Endothelial cell (in vitro differentiated cells): Measurements from ENCODE around the gene TTPAL. TPM values are rescaled to one million over a fixed set of nuclear protein-coding genes. Genes with fewer than 3 reads are reported as not detected.

Experiments
- DNase-seq: peaks from one replicate; pipeline ENCODE4 v3.0.0; 2021; ENCODE audit warnings: low spot score
- H3K27ac Mint-ChIP-seq: one replicate; pipeline ENCODE4 v1.8.0; 2021; ENCODE audit warnings: mixed read lengths, inconsistent platforms; ENCODE audit not compliant: unreplicated experiment
- H3K27me3 Mint-ChIP-seq: one replicate; pipeline ENCODE4 v1.8.0; 2021; ENCODE audit warnings: mild to moderate bottlenecking, moderate library complexity, mixed read lengths, inconsistent platforms; ENCODE audit not compliant: unreplicated experiment
- H3K36me3 Mint-ChIP-seq: one replicate; pipeline ENCODE4 v1.8.0; 2021; ENCODE audit warnings: mild to moderate bottlenecking, low read depth, mixed read lengths, inconsistent platforms; ENCODE audit not compliant: unreplicated experiment
- H3K4me1 Mint-ChIP-seq: one replicate; pipeline ENCODE4 v1.8.0; 2021; ENCODE audit warnings: mild to moderate bottlenecking, mixed read lengths, inconsistent platforms; ENCODE audit not compliant: unreplicated experiment
- H3K4me3 Mint-ChIP-seq: one replicate; pipeline ENCODE4 v1.8.0; 2021; ENCODE audit warnings: mild to moderate bottlenecking, mixed read lengths, inconsistent platforms; ENCODE audit not compliant: unreplicated experiment
- H3K9me3 Mint-ChIP-seq: one replicate; pipeline ENCODE4 v1.8.0; 2021; ENCODE audit warnings: mixed read lengths, inconsistent platforms; ENCODE audit not compliant: unreplicated experiment
- CTCF ChIP-seq: fragments of 200-600 bp; sonication (generic); IDR thresholded peaks from one replicate; pipeline ENCODE4 v1.5.0; 2021; ENCODE audit warnings: antibody characterized with exemption; ENCODE audit not compliant: unreplicated experiment
- total RNA-seq: library from RNA; stranded (reverse); fragmentation: NEBNext Ultra II Directional; extraction: Animal tissue kit (Norgen Biotek cat#: 25700); gene quantifications from one replicate; pipeline ENCODE4 v1.2.1, GENCODE V29; 2021; ENCODE audit not compliant: unreplicated experiment

Gene TTPAL
- total RNA-seq, 1 donor from 2014 or later: 10.3 TPM

GRCh38 chr20:44517454-44517853, 41.8 kb downstream of the TTPAL start:
- H3K36me3 Mint-ChIP-seq: peaks cover 7% of the 10 kb centered on the region
- no peak for TF ChIP-seq CTCF
- no peak overlapping the region for H3K4me3 Mint-ChIP-seq
- DNase-seq: no peak
- H3K4me1 Mint-ChIP-seq: peaks cover 30% of the 10 kb centered on the region
- peaks cover 2% of the 10 kb centered on the region for H3K27me3 Mint-ChIP-seq
- H3K27ac Mint-ChIP-seq: no peak overlapping the region
- H3K9me3 Mint-ChIP-seq: no peaks in the 10 kb centered on the region

DNA sequence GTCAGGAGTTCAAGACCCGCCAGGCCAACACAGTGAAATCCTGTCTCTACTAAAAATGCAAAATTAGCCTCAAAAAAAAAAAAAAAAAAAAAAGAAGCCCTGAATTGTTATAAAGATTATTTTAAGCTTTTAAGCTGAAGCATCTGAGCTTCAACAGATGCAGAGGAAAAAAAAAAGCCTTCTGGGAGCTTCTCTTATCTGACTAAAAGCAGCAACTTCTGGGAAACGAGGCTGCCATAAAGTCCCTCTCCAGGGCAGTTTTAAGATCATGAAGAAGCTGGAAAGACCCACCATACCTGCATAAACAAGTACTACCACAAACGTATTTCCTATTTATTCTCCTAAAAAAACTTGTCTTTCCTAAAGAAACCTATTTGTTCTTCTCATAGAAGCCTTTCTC, 42.6 kb downstream of the TTPAL start:
- H3K27me3 Mint-ChIP-seq: peaks cover 4% of the 10 kb centered on the region
- peaks cover 7% of the 10 kb centered on the region for H3K36me3 Mint-ChIP-seq
- peaks cover 30% of the 10 kb centered on the region for H3K4me1 Mint-ChIP-seq
- DNase-seq: no peak
- H3K9me3 Mint-ChIP-seq: no peaks in the 10 kb centered on the region
- no peak for TF ChIP-seq CTCF
- H3K4me3 Mint-ChIP-seq: no peak overlapping the region
- no peak overlapping the region for H3K27ac Mint-ChIP-seq

DNA sequence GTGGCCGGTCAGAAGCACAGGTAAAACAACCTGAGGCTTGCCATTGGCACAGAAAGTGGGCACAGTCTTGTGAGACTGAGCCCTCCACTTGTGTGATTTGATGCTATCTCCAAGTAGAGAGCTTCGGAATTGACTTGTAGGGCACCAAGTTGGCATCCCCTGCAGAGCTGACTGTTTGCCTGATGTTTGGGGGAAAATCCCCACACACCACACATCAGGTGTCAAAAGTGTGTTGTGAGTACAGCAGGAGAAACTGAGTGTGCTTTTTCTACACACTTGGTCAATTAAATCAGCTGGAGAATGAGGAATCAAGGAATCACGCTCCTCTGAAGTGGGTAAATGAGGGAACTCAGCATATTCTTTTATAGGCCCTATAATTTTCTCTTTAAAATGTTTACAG, 45.2 kb downstream of the TTPAL start:
- H3K27ac Mint-ChIP-seq: peak overlapping the region; percentile 89
- H3K9me3 Mint-ChIP-seq: no peaks in the 10 kb centered on the region
- H3K27me3 Mint-ChIP-seq: peaks cover 4% of the 10 kb centered on the region
- DNase-seq: no peak
- TF ChIP-seq CTCF: no peak
- peak overlapping the region; percentile 92 for H3K4me3 Mint-ChIP-seq
- peaks cover 52% of the 10 kb centered on the region for H3K4me1 Mint-ChIP-seq
- peaks cover 7% of the 10 kb centered on the region for H3K36me3 Mint-ChIP-seq

- Mint-ChIP-seq H3K4me3 (peak within 1 kb of the TSS; percentile 92), H3K4me1 (peaks cover 55% of the 10 kb centered on the region), H3K36me3 (peaks cover 7% of the 10 kb centered on the region), H3K27ac (peak within 1 kb of the TSS; percentile 89), H3K27me3 (peaks cover 4% of the 10 kb centered on the region), H3K9me3 (no peaks in the 10 kb centered on the region)
- TF ChIP-seq CTCF: no peak
- DNase-seq: peak; percentile 96
Measured at GRCh38 chr20:44521484-44522481, 46.1 kb downstream of the TTPAL start, which contains the start of gene SERINC3. TSS of gene SERINC3 (minus strand) at chr20:44522070. CDS start at chr20:44521951, 119 bp downstream.

- Mint-ChIP-seq H3K4me3 (peak overlapping the region; percentile 72), H3K36me3 (peaks cover 5% of the 10 kb centered on the region), H3K4me1 (peaks cover 49% of the 10 kb centered on the region), H3K27ac (peak overlapping the region; percentile 65), H3K9me3 (no peaks in the 10 kb centered on the region), H3K27me3 (peaks cover 4% of the 10 kb centered on the region)
- no peak for TF ChIP-seq CTCF
- DNase-seq: no peak
Measured at GRCh38 chr20:44522841-44523240, 47.2 kb downstream of the TTPAL start.
